GM12874 (cell line): Measurements from ENCODE around the gene TMPRSS13.

Source experiments
- CTCF ChIP-seq: IDR thresholded peaks from 2 replicates; pipeline ENCODE4 v1.5.1; 2011; ENCODE audit warnings: low read depth, mild to moderate bottlenecking, control low read depth, low read length, moderate library complexity; ENCODE audit not compliant: insufficient read depth

Gene TMPRSS13

GRCh38 chr11:117929142-117929915 lies at the start of gene TMPRSS13:
TMPRSS13 (minus strand) TSS chr11:117929402; CDS start chr11:117929307, 95 bp downstream.
- no peak for TF ChIP-seq CTCF

- no peak for TF ChIP-seq CTCF
Measured at GRCh38 chr11:117978991-117979390, 49.8 kb upstream of the TMPRSS13 start.

- TF ChIP-seq CTCF, result no peak
Measured at GRCh38 chr11:117977029-117977428, 47.8 kb upstream of the TMPRSS13 start.

GRCh38 chr11:117976445-117976844 lies 47.2 kb upstream of the TMPRSS13 start:
- TF ChIP-seq CTCF, result no peak

- no peak for TF ChIP-seq CTCF
Measured at GRCh38 chr11:117973503-117973860, 44.3 kb upstream of the TMPRSS13 start.

GRCh38 chr11:117972629-117973502 lies 43.7 kb upstream of the TMPRSS13 start:
- no peak for TF ChIP-seq CTCF

- TF ChIP-seq CTCF, result no peak
Measured at GRCh38 chr11:117972044-117972443, 42.8 kb upstream of the TMPRSS13 start.
